ENCODE measurements around the gene HIVEP3. TPM values are rescaled to one million over a fixed set of nuclear protein-coding genes. Genes with fewer than 3 reads are reported as not detected.

HIVEP3 gene
- total RNA-seq, 1 experiment from 2014 or later: 6.0 TPM

- Histone ChIP-seq H3K27me3 (ENCODE audit: control insufficient read depth, insufficient read depth, low read length) (no peaks in the 10 kb centered on the region), H3K4me1 (ENCODE audit: control insufficient read depth, insufficient read depth, low read length) (no peaks in the 10 kb centered on the region), H3K36me3 (ENCODE audit: control insufficient read depth, insufficient read depth, low read length) (no peaks in the 10 kb centered on the region), H3K9me3 (ENCODE audit: control insufficient read depth, insufficient read depth, low read depth, low read length) (no peaks in the 10 kb centered on the region), H3K27ac (ENCODE audit: low read length) (no peak overlapping the region), H3K4me3 (ENCODE audit: low read depth in 2 of 2, low read length in 2 of 2) (no peak overlapping the region)
- DNase-seq (ENCODE audit: low read depth, low spot score) (no peak), ATAC-seq (no peak; the same call in 1 of the 2 replicates)
- in situ Hi-C loops (cut with HindIII; ENCODE audit: low pct_unique_long_range_greater_than_20kb, low sequenced_read_pairs) (no loop called here), intact Hi-C loops (cut with micrococcal nuclease; ENCODE audit: unreplicated experiment) (no loop called here)
- CTCF ChIA-PET: no interaction called here
- POLR2A ChIA-PET: no interaction called here
- no TSS peak for BruUV-seq (replicated peaks)
- no peak for TF ChIP-seq CTCF (IDR thresholded peaks at IDR 0.05)
- TF ChIP-seq POLR2AphosphoS5 (IDR thresholded peaks at IDR 0.05; ENCODE audit: low read depth, low read length): no peak
- no peak for TF ChIP-seq REST (IDR thresholded peaks at IDR 0.05; ENCODE audit: insufficient read depth in 1 of 2, low read depth in 2 of 2, low read length in 1 of 2)
- no peak for TF ChIP-seq SIN3A (IDR thresholded peaks at IDR 0.05; ENCODE audit: borderline replicate concordance, insufficient read depth, low read depth, low read length)
- no peak for TF ChIP-seq TCF7L2 (IDR thresholded peaks at IDR 0.05; ENCODE audit: low read depth, low read length)
These were observed 173.7 kb downstream of the HIVEP3 start for GRCh38 chr1:41745022-41745421.

- Histone ChIP-seq H3K9me3 (ENCODE audit: control insufficient read depth, insufficient read depth, low read depth, low read length) (no peaks in the 10 kb centered on the region), H3K27me3 (ENCODE audit: control insufficient read depth, insufficient read depth, low read length) (no peaks in the 10 kb centered on the region), H3K36me3 (ENCODE audit: control insufficient read depth, insufficient read depth, low read length) (no peaks in the 10 kb centered on the region), H3K4me1 (ENCODE audit: control insufficient read depth, insufficient read depth, low read length) (no peaks in the 10 kb centered on the region), H3K27ac (ENCODE audit: low read length) (no peak overlapping the region), H3K4me3 (ENCODE audit: low read depth in 2 of 2, low read length in 2 of 2) (no peak overlapping the region)
- TF ChIP-seq CTCF (IDR thresholded peaks at IDR 0.05) (no peak), SIN3A (IDR thresholded peaks at IDR 0.05; ENCODE audit: borderline replicate concordance, insufficient read depth, low read depth, low read length) (no peak), POLR2AphosphoS5 (IDR thresholded peaks at IDR 0.05; ENCODE audit: low read depth, low read length) (no peak), TCF7L2 (IDR thresholded peaks at IDR 0.05; ENCODE audit: low read depth, low read length) (no peak), REST (IDR thresholded peaks at IDR 0.05; ENCODE audit: insufficient read depth in 1 of 2, low read depth in 2 of 2, low read length in 1 of 2) (no peak)
- intact Hi-C loops (cut with micrococcal nuclease; ENCODE audit: unreplicated experiment) (no loop called here), in situ Hi-C loops (cut with HindIII; ENCODE audit: low pct_unique_long_range_greater_than_20kb, low sequenced_read_pairs) (no loop called here)
- ChIA-PET CTCF (no interaction called here), POLR2A (no interaction called here)
- ATAC-seq (no peak), DNase-seq (ENCODE audit: low read depth, low spot score) (no peak)
- no TSS peak for BruUV-seq (replicated peaks)
These were observed 175.4 kb downstream of the HIVEP3 start for GRCh38 chr1:41743366-41743765.

Measured in Panc1 (cell line).